Muscle layer of colon (tissue), 2 donors: ENCODE data around the gene CARD16.
"Not testable (repeated sequence)": the region's sequence is repeated elsewhere in the genome, so short reads cannot be mapped to it uniquely, and the experiment has no call there.

Source experiments
- H3K27ac ChIP-seq: one replicate; pipeline ENCODE4 v1.7.0; 2013; ENCODE audit warnings: low read depth, mild to moderate bottlenecking, low read length, moderate library complexity
- H3K27me3 ChIP-seq, 2 donors: one replicate each; pipeline ENCODE4 v1.7.0; 2013; ENCODE audit warnings: low read length in 2 of 2, mild to moderate bottlenecking in 2 of 2; ENCODE audit not compliant: insufficient read depth in 2 of 2, control insufficient read depth in 1 of 2
- H3K36me3 ChIP-seq: one replicate; pipeline ENCODE4 v1.7.0; 2013; ENCODE audit warnings: mild to moderate bottlenecking, low read length; ENCODE audit not compliant: insufficient read depth
- H3K4me1 ChIP-seq: one replicate; pipeline ENCODE4 v1.7.0; 2013; ENCODE audit warnings: mild to moderate bottlenecking, low read length; ENCODE audit not compliant: insufficient read depth
- H3K4me3 ChIP-seq, 2 donors: one replicate each; pipeline ENCODE4 v1.7.0; 2013; ENCODE audit warnings: low read length in 2 of 2, low read depth in 1 of 2, mild to moderate bottlenecking in 1 of 2, moderate library complexity in 1 of 2
- H3K9ac ChIP-seq: one replicate; pipeline ENCODE4 v1.7.0; 2013; ENCODE audit warnings: low read length
- H3K9me3 ChIP-seq: one replicate; pipeline ENCODE4 v1.7.0; 2013; ENCODE audit warnings: mild to moderate bottlenecking, low read length
- donor health status: abdominal sarcoma.
- donor health status: Adenocarcinoma of cecum.

Gene CARD16

DNA sequence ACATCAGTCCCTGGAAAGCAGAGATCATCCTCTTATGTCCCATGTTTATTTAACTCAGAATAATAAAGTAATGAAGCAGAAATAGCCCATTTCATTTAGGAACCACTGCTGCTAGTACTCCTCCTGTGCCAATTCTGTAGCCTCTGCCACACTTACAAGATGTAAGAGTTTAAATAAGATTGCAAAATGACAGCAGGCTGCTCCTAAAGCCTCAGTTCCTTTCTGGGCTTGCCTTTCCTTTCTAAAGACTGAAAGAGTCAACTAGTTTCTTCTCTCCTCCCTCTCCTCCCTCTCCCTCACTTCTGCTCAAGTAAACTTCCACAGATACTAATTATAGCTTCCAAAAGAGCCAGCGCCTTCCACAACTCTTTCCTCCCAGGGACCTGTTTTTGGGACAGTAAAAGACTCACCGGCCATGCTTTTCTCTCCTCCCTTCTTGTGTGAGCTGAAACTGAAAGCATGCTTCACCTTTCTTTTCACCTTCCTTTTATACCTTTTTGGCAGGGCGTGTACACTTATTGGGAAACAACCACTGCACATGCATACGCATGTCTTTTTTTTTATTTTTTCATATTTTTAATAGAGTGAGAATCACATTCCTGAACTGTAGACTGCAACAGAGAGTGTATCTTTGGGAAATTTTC, 26.1 kb upstream of the CARD16 start:
- Histone ChIP-seq H3K9me3 (no peaks in the 10 kb centered on the region), H3K4me3 (no peak overlapping the region), H3K4me1 (no peaks in the 10 kb centered on the region), H3K9ac (no peak overlapping the region), H3K27ac (no peak overlapping the region), H3K36me3 (no peaks in the 10 kb centered on the region), H3K27me3 (no peaks in the 10 kb centered on the region)

DNA sequence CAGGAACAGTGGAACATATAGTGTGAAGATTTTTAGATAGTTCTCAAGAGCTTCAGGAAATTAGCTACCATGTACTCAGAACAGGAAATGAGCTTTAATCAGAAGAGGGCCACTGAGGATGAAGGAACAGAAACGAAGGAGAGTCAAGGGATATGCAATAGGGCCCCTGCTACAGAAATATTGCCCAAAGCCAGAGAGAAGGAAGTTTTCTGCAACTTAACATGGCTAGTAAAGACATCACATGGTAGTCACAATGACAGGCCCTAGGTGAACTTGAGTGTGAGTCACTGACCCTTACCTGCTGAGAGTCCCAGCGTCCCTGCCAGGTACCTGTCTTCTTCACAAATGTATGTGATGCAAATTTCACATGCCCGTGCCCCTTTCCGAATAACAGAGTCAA, 25.2 kb upstream of the CARD16 start:
- Histone ChIP-seq H3K27ac (no peak overlapping the region), H3K4me3 (no peak overlapping the region)

DNA sequence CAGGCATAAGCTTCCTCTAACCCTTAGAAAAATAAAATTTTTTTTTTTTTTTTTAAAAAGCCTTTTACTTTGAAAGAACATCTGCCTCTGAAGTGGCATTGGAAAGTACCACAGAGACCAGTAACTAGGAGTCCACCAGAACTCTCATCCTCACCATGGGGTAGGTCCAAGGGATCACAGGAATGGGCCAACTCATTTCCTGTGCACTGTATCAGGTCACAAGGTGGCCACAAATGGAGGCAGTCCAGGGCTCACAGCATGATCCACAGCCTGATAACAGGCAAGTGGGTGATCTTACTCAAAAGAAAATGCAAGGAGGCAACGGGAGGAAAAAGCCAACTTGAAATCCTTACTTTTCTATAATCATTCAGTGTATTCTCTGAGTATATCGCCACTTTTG, 24.6 kb upstream of the CARD16 start:
- not testable (repeated sequence) for H3K4me1 ChIP-seq, H3K9ac ChIP-seq, H3K4me3 ChIP-seq, H3K36me3 ChIP-seq, H3K9me3 ChIP-seq, H3K27me3 ChIP-seq, H3K27ac ChIP-seq

More for the DNA sequence above, 25.2 kb upstream of the CARD16 start:
- no peaks in the 10 kb centered on the region for H3K27me3 ChIP-seq
- no peaks in the 10 kb centered on the region for H3K9me3 ChIP-seq
- no peaks in the 10 kb centered on the region for H3K4me1 ChIP-seq
- no peak overlapping the region for H3K9ac ChIP-seq
- H3K36me3 ChIP-seq, result no peaks in the 10 kb centered on the region

DNA sequence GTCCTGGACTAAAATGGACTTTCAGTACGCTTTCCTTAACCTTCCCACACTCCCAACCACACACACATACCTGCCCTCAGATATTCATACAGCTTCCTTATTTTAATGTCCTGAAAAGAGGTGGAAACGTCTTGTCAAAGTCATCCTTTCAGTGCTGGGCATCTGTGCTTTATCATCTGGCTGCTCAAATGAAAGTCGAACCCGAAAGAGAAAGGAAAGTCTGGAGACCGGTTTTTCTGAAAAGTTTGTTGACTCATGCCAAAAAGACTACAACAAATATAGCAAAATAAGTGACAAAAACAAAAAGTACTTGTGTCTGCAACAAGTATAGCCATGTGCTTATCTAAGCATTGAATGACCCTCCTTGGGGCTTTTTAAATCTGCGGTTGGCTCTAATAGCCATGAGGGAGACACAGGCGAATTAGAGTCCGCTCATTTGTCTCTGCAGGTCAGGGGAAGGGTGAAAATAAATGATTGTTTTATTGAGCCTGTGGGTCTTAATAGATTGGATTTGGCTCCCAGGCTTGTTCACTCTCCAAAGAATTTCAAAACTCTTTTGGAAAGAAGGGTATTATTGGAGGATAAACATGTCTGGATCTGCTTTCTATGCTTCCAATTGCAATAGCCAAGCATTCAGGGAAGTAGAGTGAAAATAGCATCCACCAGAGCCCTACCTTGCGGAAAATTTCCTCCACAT, 18.3 kb upstream of the CARD16 start:
- H3K4me3 ChIP-seq, H3K27me3 ChIP-seq, H3K9ac ChIP-seq, H3K9me3 ChIP-seq, H3K27ac ChIP-seq, H3K4me1 ChIP-seq, H3K36me3 ChIP-seq: not testable (repeated sequence)

DNA sequence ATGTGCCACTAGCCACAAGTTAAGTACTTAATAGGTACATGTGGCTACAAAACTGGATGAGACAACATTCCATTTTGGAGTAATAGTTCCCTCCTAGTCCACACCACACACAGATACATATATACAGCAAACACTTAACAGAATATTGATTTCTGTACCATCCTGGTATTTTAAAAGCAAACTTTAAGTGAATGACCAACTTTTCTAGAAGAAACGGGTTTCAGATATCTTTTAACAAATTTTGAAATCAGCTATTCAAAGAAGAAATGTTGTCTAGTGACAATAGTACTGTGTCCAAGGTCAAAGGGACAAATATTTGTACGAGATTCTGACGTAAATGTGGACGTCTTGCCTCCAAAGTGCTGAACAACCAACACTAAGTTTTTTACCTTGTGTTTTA, 12.3 kb upstream of the CARD16 start:
- Histone ChIP-seq H3K9ac (no peak overlapping the region), H3K36me3 (no peaks in the 10 kb centered on the region), H3K4me3 (no peak overlapping the region), H3K4me1 (no peaks in the 10 kb centered on the region), H3K27ac (no peak overlapping the region), H3K27me3 (no peaks in the 10 kb centered on the region), H3K9me3 (no peaks in the 10 kb centered on the region)

DNA sequence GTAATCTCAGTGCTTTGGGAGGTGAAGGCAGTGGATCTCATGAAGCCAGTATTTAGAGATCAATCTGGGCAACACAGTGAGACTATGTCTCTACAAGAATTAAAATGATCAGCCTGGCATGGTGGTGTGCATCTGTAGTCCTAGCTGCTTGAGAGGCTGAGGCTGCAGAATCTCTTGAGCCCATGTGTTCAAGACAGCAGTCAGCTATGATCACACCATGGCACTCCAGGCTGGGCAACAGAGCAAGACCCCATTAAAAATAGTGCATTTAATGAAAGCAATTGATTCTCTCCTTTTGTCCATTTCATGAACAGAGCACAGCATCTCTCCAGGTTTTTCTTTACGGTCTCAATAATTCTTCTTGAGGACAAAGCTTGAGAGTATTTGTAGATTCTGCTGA, 11.3 kb upstream of the CARD16 start:
- Histone ChIP-seq H3K27ac (no peak overlapping the region), H3K36me3 (no peaks in the 10 kb centered on the region), H3K4me1 (no peaks in the 10 kb centered on the region), H3K9me3 (no peaks in the 10 kb centered on the region), H3K9ac (no peak overlapping the region), H3K27me3 (no peaks in the 10 kb centered on the region), H3K4me3 (no peak overlapping the region)

DNA sequence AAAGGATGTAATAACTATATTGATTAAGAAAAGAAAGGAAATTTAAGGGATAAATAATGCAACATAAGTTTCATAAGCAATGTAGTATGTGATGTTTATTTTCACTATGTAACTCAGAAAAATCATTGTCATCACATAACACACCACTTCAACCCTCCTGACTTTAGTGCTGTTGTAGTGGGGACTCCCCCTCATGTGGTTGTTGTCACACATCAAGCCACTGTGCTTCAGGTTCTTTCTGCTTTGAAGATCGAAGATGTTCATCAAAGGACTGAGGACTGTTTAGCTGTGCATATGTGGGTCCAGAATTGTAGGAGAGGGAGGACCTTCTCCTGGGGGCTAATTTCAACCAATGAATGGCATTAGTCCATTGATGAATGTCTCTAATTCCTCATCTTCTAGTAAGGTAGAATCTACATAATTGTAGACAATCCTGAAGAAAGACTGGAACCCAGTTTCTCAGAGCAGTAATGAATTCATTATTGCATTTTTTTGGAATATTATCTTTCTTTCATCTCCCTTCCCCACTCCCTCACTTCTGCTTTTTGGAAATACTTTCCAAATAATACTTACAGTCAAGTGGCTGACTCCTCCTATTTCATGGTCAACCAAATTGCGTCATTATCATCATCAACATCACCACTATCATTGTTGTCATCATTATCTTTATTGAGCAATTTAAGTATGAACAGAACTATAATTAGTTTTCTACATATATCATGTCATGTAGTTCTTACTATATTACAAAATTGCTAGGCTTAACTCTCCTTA, 9.8 kb upstream of the CARD16 start:
- no peak overlapping the region for H3K27ac ChIP-seq
- H3K36me3 ChIP-seq, result no peaks in the 10 kb centered on the region
- H3K4me3 ChIP-seq, result no peak overlapping the region
- H3K9ac ChIP-seq, result no peak overlapping the region
- H3K9me3 ChIP-seq, result no peaks in the 10 kb centered on the region
- H3K4me1 ChIP-seq, result no peaks in the 10 kb centered on the region
- H3K27me3 ChIP-seq, result no peaks in the 10 kb centered on the region

DNA sequence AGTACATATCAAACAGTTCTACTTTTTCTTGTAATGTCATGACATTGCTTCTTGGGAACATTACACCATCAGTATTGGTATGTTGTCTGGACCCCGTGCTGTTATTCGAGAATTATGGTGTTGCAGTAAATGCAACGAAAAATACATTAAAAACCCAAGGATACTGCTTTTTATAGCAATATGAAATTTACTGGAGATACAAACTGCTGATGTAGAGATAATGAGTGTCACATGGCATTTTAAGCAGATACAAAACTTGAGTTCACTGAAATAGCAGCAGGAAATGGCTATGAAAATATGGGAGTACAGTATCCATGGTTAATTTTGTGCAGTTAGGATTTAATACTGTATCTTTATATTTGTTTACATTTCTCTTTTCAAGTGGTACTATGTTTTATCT, 7.4 kb upstream of the CARD16 start:
- Histone ChIP-seq H3K9ac (no peak overlapping the region), H3K9me3 (no peaks in the 10 kb centered on the region), H3K4me1 (no peaks in the 10 kb centered on the region), H3K27me3 (no peaks in the 10 kb centered on the region), H3K4me3 (no peak overlapping the region), H3K36me3 (no peaks in the 10 kb centered on the region), H3K27ac (no peak overlapping the region)

DNA sequence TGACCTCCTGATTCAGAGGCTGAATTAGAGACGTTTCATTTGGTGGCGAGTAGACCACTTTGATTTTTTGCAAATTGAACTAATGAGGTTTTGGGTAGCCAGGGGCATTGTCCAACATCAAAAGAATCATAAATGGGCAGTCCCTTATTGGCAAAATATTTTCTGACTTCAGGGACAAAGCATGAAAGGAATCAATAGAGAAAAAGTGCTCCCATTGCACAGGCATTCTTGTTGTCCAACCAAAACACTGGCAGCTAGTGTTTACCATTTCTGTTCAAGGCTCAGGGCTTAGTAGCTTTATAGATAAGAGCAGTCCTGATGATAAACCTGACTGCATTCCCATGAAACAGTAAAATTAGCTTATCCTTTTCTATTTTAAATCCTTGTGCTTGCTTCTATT, 6.4 kb upstream of the CARD16 start:
- H3K9ac ChIP-seq, result no peak overlapping the region
- H3K36me3 ChIP-seq, result no peaks in the 10 kb centered on the region
- H3K27me3 ChIP-seq, result no peaks in the 10 kb centered on the region
- H3K4me3 ChIP-seq, result no peak overlapping the region
- H3K4me1 ChIP-seq, result peaks cover 8% of the 10 kb centered on the region
- no peak overlapping the region for H3K27ac ChIP-seq
- no peaks in the 10 kb centered on the region for H3K9me3 ChIP-seq

DNA sequence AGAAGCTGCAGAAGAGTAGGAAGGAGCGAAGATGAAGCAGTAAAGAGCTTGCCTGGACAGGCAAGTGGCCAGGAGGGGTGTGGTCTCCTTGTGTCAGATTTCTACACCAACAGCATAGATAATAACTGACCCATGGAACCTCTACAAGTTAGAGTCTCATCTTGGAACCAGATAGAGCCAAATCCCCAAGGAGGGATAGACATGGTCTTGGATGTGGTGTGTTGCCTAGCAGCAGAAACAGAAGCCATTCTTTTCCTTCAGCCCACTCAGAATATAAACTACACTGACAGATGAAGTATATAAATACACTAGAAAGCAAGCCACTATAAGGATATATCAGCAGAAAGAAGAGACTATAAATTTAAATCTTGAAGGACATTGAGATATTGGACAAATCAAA, 4.3 kb upstream of the CARD16 start:
- Histone ChIP-seq H3K9ac (no peak overlapping the region), H3K9me3 (no peaks in the 10 kb centered on the region), H3K36me3 (no peaks in the 10 kb centered on the region), H3K27me3 (no peaks in the 10 kb centered on the region), H3K27ac (no peak overlapping the region), H3K4me1 (peaks cover 11% of the 10 kb centered on the region), H3K4me3 (no peak overlapping the region)

DNA sequence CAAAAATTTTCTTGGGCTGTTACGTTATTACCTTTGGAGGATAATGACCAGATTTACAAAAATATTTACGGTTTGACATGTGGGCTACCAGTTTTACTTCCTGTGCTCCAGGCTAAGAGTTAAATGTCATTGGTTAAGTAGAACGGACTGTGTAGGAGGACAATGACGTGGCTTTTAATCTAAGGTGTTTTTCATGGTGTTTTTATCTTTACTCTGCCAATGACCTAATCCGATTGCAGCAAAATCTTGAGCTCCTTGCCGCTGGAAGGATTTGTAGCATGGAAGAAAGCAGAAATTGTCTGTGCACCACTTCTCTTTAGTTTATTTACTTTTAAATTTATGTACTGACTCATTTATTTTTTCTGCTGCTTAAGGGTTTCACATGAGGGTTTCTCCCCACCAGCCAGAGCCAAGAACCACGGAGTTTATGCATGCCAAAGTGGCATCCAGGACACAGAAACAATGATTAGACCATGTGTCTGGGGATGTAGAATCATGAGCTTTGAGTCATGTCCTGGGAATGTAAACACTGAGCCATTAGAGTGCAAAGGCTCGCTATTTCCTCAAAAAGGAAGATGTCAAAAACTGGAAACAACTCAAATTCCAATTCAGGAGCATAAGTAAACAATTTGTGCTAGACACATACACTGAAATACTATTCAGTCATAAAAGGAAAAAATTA, 1.9 kb upstream of the CARD16 start:
- Histone ChIP-seq H3K36me3 (no peaks in the 10 kb centered on the region), H3K27me3 (no peaks in the 10 kb centered on the region), H3K4me3 (no peak overlapping the region), H3K4me1 (peaks cover 11% of the 10 kb centered on the region), H3K27ac (no peak overlapping the region), H3K9me3 (no peaks in the 10 kb centered on the region), H3K9ac (no peak overlapping the region)
